Coronary artery (tissue), 2 donors: ENCODE data around the gene ARL14EP.

Source experiments
- DNase-seq: peaks from one replicate; pipeline ENCODE4 v3.0.0-alpha.2; 2017; ENCODE audit warnings: low spot score
- H3K27ac ChIP-seq, 2 donors: fragments of 200-600 bp; sonication (generic); one replicate each; pipeline ENCODE4 v1.5.1; 2016 to 2019
- H3K4me3 ChIP-seq: fragments of 200-600 bp; sonication (generic); 2 replicates; pipeline ENCODE4 v1.5.1; 2016; ENCODE audit warnings: mild to moderate bottlenecking, moderate library complexity
- TF ChIP-seq, protein P1 (sequence below): fragments of 200-600 bp; sonication (generic); IDR thresholded peaks from one replicate; pipeline ENCODE4 v1.5.1; 2019; ENCODE audit warnings: antibody characterized with exemption

The ARL14EP gene

DNA sequence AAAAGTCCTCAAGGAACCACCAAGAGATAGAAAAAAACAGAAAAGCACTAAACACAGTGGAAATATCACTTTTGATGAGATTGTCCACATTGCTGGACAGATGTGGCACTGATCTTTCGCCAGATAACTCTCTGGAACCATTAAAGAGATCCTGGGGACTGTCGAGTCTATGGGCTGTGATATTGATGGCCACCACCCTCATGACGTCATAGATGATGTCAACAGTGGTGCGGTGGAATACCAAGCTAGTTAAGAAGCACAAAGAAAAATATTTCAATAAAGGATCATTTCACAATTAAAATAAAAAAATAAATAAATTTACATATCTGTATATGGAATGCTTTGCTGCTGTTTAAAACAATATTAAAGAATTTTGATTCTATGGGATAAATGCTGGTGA is 45.5 kb downstream of the ARL14EP start:
- H3K4me3 ChIP-seq: no peak overlapping the region
- TF ChIP-seq, protein P1, sequence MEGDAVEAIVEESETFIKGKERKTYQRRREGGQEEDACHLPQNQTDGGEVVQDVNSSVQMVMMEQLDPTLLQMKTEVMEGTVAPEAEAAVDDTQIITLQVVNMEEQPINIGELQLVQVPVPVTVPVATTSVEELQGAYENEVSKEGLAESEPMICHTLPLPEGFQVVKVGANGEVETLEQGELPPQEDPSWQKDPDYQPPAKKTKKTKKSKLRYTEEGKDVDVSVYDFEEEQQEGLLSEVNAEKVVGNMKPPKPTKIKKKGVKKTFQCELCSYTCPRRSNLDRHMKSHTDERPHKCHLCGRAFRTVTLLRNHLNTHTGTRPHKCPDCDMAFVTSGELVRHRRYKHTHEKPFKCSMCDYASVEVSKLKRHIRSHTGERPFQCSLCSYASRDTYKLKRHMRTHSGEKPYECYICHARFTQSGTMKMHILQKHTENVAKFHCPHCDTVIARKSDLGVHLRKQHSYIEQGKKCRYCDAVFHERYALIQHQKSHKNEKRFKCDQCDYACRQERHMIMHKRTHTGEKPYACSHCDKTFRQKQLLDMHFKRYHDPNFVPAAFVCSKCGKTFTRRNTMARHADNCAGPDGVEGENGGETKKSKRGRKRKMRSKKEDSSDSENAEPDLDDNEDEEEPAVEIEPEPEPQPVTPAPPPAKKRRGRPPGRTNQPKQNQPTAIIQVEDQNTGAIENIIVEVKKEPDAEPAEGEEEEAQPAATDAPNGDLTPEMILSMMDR: no peak

DNA sequence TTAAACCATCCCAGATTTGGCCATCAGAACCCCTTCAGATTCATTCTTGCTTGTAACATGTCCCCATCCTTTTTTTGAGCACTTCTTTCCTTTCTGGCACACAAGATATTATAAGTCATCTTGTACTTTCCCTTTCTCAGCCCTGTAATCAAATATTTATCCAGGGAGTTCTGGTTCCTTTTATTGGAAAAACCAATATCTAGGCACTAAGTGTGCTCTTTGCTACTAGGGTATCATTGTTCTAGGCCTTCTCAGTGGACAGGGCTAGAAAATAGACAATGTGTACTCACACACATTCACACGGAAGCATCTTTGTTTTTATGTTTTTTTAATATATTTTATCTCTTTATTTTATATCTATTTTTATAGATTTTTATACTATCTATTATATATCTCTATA is 47.3 kb downstream of the ARL14EP start:
- DNase-seq: no peak
- H3K27ac ChIP-seq: no peak overlapping the region
- TF ChIP-seq, protein P1: no peak
- no peak overlapping the region for H3K4me3 ChIP-seq

More for the DNA sequence above, 45.5 kb downstream of the ARL14EP start:
- no peak for DNase-seq
- H3K27ac ChIP-seq: no peak overlapping the region

DNA sequence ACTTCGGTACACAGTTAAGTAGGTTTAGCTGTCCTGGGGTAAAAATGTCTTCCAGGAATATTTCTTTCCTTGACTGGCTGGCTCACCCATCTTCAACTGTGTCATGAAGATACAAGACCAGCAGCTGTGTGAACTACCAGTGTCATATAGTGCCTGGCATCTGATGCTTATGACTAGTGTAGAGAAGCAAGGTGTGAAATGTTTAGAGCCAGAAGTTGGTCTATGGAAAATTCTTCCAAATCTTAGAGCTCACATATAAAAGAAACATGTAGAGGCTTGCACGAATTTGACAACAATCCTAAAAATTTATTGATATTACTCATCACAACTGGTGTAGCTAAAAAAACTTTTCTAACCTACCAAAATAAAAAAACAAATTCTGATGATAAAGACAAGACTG is 54.4 kb downstream of the ARL14EP start:
- TF ChIP-seq, protein P1: no peak
- Histone ChIP-seq H3K4me3 (no peak overlapping the region), H3K27ac (no peak overlapping the region)
- no peak for DNase-seq

DNA sequence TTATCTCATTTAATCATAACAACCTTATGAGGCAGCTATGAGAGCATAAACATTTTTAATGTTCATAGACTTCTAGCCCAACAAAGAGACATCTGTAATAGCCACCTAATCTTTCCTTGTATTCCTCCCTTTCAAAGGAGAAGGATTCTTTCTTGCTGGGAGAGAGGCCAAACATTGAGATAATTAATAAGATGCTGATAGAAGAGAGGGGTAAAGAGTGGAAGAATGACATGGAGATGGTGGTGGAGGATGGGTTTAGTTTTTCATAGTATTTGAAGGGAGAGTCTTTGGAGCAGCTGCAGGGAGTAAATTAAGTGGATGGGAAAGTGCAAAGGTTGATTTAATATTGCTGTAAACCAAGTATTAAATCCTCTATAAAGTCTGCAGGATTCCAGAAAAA is 57.9 kb downstream of the ARL14EP start:
- Histone ChIP-seq H3K27ac (no peak overlapping the region), H3K4me3 (no peak overlapping the region)
- TF ChIP-seq, protein P1: no peak
- DNase-seq: no peak

DNA sequence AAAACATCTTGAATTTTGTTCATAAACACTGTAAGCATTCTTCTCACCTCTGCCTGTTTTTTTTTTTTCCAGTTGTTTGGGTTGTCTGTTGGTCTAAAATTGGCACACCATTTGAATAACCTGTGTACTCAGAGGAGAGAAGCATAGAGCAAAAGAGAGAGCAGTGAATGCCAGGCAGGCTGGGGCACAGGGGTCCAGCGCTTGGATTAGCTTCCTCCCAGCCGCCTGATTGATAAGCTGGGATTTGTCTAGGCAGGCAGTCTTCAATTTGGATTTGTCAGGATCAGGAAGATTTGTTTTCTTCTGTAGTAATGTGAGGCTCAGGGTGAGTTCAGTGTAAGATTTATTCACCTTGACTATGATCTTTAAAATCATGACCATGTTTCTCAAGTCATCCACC is 59.0 kb downstream of the ARL14EP start:
- H3K27ac ChIP-seq: no peak overlapping the region
- no peak for DNase-seq
- TF ChIP-seq, protein P1: no peak
- H3K4me3 ChIP-seq: no peak overlapping the region
